ENCODE measurements around the gene NTRK1.
A peak's percentile ranks its signal among the peaks of the same experiment; 100 is the strongest.

Gene NTRK1

GRCh38 chr1:156895455-156895812, 34.8 kb downstream of the NTRK1 start:
- H3K27ac ChIP-seq: peak overlapping the region; percentile 99
- ChIA-PET POLR2A (ENCODE audit: low non-redundant PET) (no interaction called here), CTCF (interaction anchor here (9.3 kb wide), 1 partner anchor 32 kb away, joined by 77 read pairs; no protein-coding TSS in a partner anchor)
- DNase-seq (ENCODE audit: low spot score): no peak
- TF ChIP-seq CTCF (conservative IDR thresholded peaks at IDR 0.05; ENCODE audit: low read depth): no peak

GRCh38 chr1:156895927-156896326, 35.3 kb downstream of the NTRK1 start:
- TF ChIP-seq CTCF (conservative IDR thresholded peaks at IDR 0.05; ENCODE audit: low read depth): no peak
- POLR2A ChIA-PET (ENCODE audit: low non-redundant PET): no interaction called here
- no peak for DNase-seq (ENCODE audit: low spot score)
- CTCF ChIA-PET: interaction anchor here (9.3 kb wide), 1 partner anchor 31 kb away, joined by 77 read pairs; no protein-coding TSS in a partner anchor
- H3K27ac ChIP-seq: peak overlapping the region; percentile 99

GRCh38 chr1:156896490-156897033, 35.9 kb downstream of the NTRK1 start:
- CTCF ChIA-PET: interaction anchor here (0.6 to 1.9 kb wide), 3 partner anchors 14 to 180 kb away, joined by 6 to 16 read pairs (median 8); no protein-coding TSS in a partner anchor
- peak overlapping the region; percentile 99 for H3K27ac ChIP-seq
- POLR2A ChIA-PET (ENCODE audit: low non-redundant PET): no interaction called here
- no peak for TF ChIP-seq CTCF (conservative IDR thresholded peaks at IDR 0.05; ENCODE audit: low read depth)
- peak; percentile 97 for DNase-seq (ENCODE audit: low spot score)

GRCh38 chr1:156897078-156897825, 36.6 kb downstream of the NTRK1 start:
- H3K27ac ChIP-seq: peak overlapping the region; percentile 99
- POLR2A ChIA-PET (ENCODE audit: low non-redundant PET): no interaction called here
- TF ChIP-seq CTCF (conservative IDR thresholded peaks at IDR 0.05; ENCODE audit: low read depth): no peak
- peak; percentile 65 for DNase-seq (ENCODE audit: low spot score)
- CTCF ChIA-PET: interaction anchor here (1.2 to 1.9 kb wide), 2 partner anchors 13 to 30 kb away, joined by 6 to 16 read pairs; no protein-coding TSS in a partner anchor

GRCh38 chr1:156898161-156898566, 37.5 kb downstream of the NTRK1 start:
- ChIA-PET POLR2A (ENCODE audit: low non-redundant PET) (no interaction called here), CTCF (interaction anchor here (0.6 to 1.9 kb wide), 4 partner anchors 9 to 236 kb away, joined by 3 to 16 read pairs (median 4); no protein-coding TSS in a partner anchor)
- no peak for TF ChIP-seq CTCF (conservative IDR thresholded peaks at IDR 0.05; ENCODE audit: low read depth)
- H3K27ac ChIP-seq: peak overlapping the region; percentile 99
- peak; percentile 51 for DNase-seq (ENCODE audit: low spot score)

- CTCF ChIA-PET: interaction anchor here (0.6 to 1.5 kb wide), 5 partner anchors 9 to 399 kb away, joined by 3 to 7 read pairs (median 4); partner anchors contain the start of gene MEF2D
- no peak for TF ChIP-seq CTCF (conservative IDR thresholded peaks at IDR 0.05; ENCODE audit: low read depth)
- H3K27ac ChIP-seq: peak overlapping the region; percentile 99
- POLR2A ChIA-PET (ENCODE audit: low non-redundant PET): no interaction called here
- DNase-seq (ENCODE audit: low spot score): no peak
Observed at GRCh38 chr1:156898971-156899664, 38.5 kb downstream of the NTRK1 start.
